Measurements from ENCODE around the gene BCL11A.
A peak's percentile ranks its signal among the peaks of the same experiment; 100 is the strongest.

The BCL11A gene

DNA sequence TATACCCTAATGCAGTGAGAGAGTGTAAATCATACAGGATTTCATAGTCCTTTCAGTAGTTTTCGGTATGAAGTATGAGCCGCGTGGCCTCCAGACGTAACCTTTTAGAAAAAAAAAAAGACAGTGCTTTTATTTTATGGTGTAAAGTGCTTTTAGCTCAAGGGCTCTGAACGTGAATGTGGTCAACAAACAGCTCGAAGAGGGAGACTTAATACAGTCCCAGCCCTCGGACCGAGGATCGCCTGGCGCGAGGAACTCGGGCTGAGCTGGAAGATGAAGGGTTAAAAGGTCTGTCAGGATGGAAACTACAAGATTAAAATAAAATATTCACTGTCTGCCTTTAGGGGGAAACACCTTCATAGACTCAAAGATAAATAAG lies 4.0 kb upstream of the BCL11A start:
- no peak for DNase-seq

DNA sequence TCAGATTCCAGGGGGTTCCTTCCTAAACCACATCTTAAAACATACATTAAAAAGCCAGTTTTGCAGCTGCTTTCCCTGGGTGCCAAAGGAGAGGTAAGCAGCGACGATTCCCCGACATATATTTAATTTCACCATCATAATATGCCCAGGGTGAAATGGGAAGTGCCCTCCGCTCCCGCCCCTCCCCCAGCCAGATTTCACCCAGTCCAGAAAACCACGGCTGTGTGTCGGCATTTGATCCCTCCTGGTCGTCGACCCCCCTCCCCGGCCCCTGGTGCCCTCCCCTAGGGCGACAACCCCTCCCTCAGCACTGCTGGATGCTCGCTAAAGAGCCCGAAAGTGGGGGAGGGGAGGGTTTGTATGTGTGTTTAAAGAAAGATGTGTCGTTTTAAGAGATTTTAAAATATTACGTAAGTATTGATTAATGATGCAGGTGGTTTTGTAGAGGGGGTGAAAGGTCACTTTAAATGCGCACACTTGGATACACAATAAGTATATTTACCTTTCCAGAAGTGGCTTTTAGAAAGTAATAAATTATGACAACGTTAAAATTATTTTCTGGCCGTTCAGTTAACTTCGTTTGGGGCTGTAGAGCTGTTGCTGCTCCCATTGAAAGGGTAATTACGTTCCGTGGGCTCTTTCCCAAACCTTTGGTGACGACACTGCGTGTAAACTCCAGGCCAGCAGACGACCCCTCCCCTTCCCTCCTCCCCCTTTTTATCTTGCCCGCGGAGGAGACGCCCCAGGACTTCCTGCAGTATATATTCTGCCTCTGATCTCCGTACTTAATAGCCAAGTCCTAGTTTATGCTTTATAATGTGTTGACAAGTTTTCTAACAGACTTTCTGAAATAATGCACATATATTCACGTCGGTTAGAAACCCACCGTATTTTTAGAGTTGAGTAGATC lies 3.4 kb upstream of the BCL11A start:
- DNase-seq = no peak

GRCh38 chr2:60556175-60556574 lies 2.7 kb upstream of the BCL11A start:
- no peak for DNase-seq

- DNase-seq = no peak
These were observed 2.3 kb upstream of the BCL11A start for GRCh38 chr2:60555783-60556139.

DNA sequence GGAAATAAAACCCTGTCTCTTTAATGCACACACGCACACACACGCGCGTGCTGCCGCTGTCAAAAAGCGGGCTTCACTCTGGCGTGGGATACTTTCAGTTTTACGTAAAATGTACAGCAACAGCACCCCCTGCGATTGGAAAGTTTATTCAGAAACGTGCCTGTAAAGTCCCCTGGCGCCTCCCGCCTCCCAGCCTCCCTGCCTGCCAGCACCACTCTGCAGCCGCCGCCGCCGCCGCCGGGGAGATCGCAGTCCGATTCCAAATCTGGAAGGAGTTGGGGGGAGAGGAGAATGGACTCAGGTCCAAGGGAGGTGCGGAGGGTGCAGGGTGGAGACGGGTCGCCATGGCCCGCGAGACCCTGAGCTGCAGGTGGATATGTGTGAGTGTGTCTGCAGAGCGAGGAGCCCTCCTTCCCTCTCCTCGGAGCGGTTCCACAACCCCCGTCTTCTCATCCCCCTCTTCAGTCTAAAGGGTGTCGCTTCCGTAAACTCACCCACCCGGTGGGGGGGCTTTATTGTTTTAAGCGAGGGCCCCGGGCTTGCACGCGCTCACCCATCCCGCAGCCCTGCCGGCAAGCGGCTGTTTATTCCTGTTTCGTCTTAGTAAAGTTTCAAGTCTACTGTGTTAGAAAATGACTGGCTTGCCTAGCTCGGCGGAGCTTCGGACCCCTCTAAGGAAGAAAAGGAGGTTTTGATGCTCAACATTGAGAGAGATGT lies 1.8 kb upstream of the BCL11A start:
- DNase-seq = peak; percentile 53 to 69

GRCh38 chr2:60554646-60555065 lies 1.2 kb upstream of the BCL11A start:
- peak in 1 of 2 experiments; percentile 40 for DNase-seq

- no peak for DNase-seq
These were observed 706 bp upstream of the BCL11A start for GRCh38 chr2:60554074-60554645.

DNA sequence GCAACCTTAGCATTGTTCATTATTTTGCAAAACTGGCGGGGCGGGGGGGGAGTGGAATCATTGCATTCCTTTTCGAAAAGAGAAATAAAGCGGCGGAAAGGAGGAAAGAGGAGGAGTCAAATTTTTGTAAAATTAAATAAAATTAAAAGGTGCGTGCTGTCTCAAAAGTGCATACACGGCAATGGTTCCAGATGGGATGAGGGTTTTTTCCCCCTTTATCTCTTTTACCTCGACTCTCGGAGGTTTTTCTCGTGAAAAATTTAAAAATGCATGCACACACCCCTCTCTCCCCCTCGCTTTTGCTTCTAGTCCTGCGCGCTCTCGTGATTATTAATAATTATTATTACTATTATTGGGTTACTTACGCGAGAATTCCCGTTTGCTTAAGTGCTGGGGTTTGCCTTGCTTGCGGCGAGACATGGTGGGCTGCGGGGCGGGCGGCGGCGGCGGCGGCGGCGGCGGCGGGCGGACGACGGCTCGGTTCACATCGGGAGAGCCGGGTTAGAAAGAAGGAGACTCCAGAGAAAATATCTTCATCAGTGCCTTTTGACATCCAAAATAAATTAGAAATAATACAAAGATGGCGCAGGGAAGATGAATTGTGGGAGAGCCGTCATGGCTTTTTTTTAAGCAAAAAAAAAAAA lies 481 bp downstream of the BCL11A start:
- no peak for DNase-seq

DNA sequence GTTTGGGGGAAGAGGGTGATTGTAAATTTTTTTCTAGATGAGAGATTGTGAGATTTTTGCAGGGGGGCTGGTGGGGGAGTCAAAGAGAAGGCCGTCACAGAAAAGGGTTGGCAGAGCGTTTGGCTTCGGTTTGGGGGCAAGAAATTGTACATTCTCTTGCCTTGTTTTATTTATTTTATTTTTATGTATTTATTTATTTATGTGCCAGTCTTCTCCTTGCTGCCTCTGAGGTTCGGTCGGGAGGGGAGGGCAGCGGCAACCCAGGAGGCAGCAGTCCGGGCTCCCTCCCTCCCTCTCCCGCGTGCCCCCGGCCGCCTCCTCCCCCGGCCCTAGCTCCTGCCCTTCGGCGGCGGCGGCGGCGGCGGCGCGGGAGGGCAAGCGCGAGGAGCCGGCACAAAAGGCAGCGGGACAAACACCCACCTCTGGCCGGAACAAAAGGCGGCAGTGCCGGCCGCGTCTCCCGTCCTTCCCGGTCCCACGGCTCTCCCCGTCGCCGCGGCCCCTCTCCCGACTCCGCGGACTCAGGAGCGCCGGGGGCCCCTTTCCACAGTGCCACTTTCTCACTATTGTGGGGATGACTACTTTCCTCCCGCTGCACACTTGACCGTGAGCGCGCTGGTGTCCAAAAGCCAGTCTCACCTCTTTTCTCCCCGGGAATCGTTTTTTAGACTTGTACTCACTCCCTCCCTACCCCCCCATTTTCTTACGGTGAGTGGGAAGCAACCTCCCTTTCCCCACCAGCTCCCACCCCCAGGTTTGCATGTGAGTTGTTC lies 1.2 kb downstream of the BCL11A start:
- DNase-seq = peak in 1 of 2 experiments; percentile 15

GRCh38 chr2:60551240-60552077 lies 2.0 kb downstream of the BCL11A start:
- DNase-seq = peak in 1 of 2 experiments; percentile 73

GRCh38 chr2:60550984-60551239 lies 2.5 kb downstream of the BCL11A start:
- no peak for DNase-seq

GRCh38 chr2:60550178-60550983 lies 3.1 kb downstream of the BCL11A start:
- peak; percentile 85 to 91 for DNase-seq

DNA sequence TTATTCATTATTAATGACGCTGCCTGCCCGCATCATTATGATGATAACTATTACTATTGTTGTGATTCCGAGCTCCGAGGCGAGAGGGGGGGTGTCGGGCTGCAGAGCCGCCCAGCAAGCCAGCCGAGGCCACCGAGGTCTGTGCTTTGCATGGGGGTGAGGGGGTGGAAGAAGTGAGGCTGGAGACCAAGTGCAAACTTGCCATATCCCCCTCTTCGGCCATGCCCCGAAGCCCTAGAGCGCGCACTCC lies 3.6 kb downstream of the BCL11A start:
- peak in 1 of 2 experiments; percentile 47 for DNase-seq

- DNase-seq = peak in 1 of 2 experiments; percentile 36
These were observed 4.1 kb downstream of the BCL11A start for GRCh38 chr2:60549238-60549927.

DNA sequence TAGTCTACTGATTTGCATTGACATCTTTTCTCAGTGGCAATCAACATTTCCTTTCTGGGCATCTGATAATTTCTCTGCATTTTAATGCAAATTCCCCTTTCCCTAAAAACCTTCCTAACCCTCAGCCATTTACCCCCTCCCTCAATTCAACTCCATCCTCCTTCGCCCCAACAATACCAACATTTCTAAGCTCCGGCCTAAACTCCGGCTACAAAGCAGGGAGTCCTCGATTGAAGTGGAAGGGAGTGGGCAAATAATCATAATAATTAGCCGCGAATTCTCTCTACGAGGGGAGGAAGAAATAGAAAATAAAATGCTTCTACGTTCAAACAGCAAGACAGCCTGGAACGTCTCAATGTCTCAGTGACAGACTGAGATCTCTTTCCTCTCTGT lies 4.6 kb downstream of the BCL11A start:
- no peak for DNase-seq

DNA sequence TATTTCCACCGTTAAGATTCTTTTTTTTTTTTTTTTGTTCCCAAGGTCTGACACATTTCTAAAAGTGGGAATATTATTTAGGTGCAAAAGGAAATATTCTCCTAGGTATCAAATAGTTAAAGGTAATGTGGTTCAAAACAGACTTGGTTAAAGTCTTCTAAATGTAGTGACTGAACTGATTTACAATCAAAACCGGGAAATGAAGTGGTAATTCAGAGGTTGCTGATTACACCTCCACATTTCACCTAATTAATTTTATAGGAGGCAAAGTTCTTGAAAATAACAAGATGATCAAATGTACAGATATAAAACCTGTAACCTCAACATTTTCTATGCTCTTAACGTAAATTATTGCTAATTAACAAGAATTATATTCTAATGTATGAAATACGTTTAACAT lies 5.1 kb downstream of the BCL11A start:
- DNase-seq = no peak

GRCh38 chr2:60547841-60548240 lies 5.6 kb downstream of the BCL11A start:
- DNase-seq = no peak

DNA sequence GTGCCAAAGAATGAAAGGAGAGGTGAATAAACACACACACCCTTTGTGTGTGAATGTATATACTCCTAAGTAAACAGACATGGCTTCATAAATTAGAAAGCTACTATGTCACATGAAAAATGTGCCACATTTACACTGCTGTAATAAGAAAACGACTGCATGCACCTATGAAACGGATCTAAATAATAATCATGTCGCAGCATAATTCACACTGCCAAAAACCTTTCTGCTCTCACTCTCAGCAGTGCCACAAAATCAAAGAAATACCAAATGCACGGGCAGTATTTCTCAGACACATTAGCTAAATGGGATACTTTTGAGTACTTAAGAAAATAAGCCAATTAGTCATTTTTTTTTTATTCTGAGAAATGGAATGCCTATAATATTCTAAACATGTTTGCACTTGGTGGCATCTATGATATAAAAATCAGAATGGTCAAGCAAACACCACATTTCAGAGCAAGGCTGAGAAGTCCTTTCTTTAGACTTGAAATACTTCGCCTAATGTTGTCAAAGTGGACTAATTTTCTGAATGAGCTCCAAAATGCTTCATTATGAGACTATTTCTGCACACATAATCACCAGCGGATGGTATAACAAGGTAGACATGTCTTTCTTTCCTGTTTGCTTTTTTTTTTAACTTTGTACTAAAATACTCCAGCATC lies 6.6 kb downstream of the BCL11A start:
- DNase-seq = no peak

GRCh38 chr2:60544954-60545560 lies 8.4 kb downstream of the BCL11A start:
- DNase-seq = no peak

DNA sequence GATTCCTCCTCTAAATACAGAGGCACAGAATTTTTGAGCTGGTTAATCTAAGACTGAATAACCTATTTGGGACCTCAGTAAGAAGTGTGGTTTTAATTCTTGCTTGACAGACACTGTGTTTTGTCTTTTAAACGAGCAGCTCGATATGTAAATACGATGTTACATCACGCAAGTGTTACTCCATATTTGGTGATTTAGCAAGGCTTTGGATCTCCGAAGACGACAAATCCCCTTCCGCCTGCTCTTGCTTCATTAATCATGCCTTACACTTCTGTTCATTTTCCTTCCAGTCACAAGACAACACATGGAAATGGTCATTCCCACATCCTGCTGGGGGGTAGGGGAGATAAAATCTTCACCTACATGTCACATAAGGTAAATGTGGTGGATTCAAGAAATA lies 9.4 kb downstream of the BCL11A start:
- no peak for DNase-seq
